DMS114 treated with DMSO at 0.1 percent for 48 hours (cell line): ENCODE data around the gene KCNQ1.

Experiments
- DNase-seq: peaks from one replicate; lab custom pipeline; 2025; ENCODE audit not compliant: unreplicated experiment; lab: John Stamatoyannopoulos, UW

KCNQ1 gene

GRCh38 chr11:2693271-2694261 lies 248.8 kb downstream of the KCNQ1 start:
- no peak for DNase-seq

- no peak for DNase-seq
These were observed 249.7 kb downstream of the KCNQ1 start for GRCh38 chr11:2694495-2694894.

GRCh38 chr11:2694995-2695939 lies 250.5 kb downstream of the KCNQ1 start:
- no peak for DNase-seq

DNA sequence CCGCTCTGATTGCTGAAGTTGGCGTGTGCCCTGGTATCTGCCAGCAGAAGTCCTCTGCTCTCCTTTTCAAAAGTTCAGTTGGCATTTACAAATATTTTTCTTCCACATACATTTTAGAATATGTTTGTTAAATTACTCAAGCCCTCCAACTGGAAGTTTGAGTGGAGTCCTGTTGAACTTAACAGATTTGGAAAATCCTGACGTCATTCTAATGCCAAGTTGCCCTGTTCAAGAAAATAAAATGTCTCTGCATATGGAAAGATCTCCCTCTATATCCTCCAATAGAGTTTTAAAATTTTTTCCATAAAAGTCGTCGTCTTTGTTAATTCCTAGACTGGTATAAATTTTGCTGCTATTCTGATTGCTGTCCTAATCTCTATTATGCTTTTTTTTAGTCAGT lies 251.6 kb downstream of the KCNQ1 start:
- DNase-seq: no peak

DNA sequence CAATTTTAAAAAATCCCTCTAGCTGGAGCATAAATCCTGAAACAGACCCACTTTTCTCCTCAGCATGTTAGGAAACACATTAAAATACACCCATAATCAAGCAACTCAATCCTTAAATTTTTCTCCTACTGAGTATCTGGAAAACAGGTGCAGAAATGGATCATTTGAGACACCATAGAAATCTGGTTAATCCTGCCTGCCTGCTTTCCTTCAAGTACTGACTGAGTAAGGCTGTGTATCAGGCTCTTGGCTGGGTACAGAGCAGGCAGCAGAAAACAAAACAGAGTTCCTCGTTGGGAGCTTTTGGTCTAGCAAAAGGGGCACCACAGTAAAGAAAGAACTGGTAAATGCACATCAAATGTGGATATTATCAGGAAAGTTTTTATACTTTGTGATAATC lies 253.1 kb downstream of the KCNQ1 start:
- DNase-seq: no peak

DNA sequence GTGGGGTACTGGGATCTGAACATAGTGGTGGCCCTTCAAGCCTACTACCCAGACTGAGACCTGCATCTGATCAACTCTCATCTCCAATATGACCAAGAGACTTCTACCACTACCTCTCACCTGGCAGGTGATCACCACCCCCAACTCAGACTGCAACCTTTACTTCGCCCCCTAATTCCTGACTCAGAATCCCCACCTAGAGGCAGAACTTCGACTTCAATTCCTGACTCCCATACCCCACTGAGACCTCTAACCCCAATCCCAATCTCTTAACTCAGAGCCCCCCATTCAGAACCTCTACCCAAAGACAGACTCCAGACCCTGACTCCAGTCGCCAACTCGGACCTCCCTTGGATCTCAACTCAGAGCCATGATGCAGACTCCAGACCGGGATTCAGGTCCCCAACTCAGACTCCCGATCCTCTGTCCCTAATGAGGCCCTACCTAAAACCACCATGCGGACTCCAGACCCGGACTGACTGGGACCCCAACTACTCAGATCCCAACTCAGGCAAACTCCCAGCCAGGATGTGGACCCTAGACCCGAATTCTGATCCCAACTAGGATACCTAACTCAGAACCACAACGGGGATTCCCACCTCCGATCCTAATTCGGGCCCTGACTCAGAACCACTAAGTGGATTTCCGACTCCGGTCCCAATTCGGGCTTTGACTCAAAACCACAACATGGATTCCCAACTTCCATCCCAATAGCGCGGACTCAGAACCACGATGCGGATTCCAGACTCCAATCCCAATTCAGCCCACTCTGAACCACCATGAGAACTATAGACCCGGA lies 253.8 kb downstream of the KCNQ1 start:
- no peak for DNase-seq

GRCh38 chr11:2699185-2699530 lies 254.3 kb downstream of the KCNQ1 start:
- DNase-seq: no peak

- peak; percentile 64 for DNase-seq
These were observed 255.0 kb downstream of the KCNQ1 start, which contains the start of gene KCNQ1OT1 for GRCh38 chr11:2699531-2700414. KCNQ1OT1 (minus strand) TSS chr11:2699994.

GRCh38 chr11:2700415-2701211 lies 255.8 kb downstream of the KCNQ1 start:
- DNase-seq: no peak

- no peak for DNase-seq
These were observed 256.4 kb downstream of the KCNQ1 start for GRCh38 chr11:2701230-2701629.

DNA sequence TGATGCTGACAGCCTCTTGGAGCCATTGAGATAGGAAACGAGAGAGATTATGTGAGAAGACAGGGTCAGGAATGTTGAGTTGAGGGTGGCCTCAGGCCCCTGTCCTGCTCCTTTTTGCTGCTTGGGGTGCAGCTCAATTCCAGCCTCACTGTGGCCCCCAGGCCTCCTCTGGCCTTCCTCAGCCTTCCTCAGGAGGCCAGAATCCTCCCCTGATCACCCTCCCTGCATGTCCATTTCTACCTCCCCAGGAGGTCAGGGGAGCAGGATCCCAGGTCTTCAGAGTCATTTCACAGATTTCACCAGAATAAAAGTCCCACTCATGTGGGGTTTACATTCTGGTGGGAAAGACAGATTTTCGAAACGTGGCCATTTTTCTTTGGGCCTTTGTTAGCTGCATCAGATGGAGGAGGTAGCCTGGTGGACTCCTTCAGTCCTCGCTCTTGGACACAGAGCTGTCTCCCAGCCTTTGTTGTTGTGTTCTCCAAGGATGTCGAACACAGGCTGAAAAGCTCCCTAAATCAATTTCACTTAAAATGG lies 257.2 kb downstream of the KCNQ1 start:
- no peak for DNase-seq

GRCh38 chr11:2702771-2703362 lies 258.1 kb downstream of the KCNQ1 start:
- DNase-seq: no peak

DNA sequence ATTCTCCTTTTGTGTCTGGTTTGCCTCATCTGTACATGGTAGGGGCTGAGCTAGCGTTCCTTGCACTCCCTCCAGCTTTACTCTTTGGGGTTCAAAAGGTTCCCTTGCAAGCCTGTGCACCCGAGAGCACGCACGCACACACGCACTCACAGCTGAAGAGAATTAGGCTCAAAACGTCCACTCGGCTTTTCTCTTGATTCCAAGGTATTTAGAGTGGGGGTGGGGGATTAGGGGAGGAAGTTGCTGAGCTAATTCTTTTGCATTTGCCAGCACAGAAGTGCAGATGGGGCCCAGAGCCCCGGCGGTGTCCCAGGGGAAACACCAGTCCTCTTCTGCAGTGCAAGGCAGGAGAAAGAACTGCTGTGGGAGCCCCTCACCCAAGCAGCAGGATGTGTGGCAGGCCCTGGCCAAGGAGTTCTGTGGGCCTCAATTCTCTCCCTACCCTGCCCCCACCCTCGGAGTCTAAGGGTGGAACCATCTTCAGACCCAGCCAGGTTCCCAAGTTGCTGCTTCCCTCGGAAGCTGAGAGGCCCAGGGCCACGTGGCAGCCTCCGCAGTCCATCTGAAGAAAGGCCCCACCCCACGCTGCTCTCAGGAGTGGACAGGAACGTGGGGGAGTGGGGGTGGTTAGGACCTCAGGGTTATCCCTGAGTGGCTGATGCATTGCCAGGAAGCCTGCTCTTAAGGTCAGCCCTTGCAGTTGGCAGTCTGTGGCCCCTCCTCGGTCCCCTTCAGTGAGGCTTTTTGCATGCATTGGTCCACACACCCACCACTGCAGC lies 258.7 kb downstream of the KCNQ1 start:
- no peak for DNase-seq

DNA sequence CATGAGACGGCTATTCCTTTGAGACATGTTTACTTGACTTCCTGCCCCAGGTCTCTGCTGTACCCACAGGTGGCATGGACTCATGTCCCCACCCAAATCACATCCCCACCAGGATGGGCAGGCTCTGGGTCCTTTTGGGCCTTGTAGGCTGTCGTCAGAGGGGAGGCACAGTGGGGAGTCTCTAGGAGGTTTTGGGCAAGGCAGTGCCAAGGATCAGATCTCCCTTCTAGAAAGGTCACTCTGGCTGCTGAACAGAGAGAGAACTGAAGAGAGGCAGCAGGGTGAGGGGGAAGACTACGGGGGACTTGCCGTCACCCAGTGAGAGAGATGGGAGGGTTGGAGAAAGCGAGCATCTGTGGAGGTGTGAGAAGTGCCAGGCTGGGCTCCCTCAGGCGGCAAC lies 259.5 kb downstream of the KCNQ1 start:
- DNase-seq: no peak

DNA sequence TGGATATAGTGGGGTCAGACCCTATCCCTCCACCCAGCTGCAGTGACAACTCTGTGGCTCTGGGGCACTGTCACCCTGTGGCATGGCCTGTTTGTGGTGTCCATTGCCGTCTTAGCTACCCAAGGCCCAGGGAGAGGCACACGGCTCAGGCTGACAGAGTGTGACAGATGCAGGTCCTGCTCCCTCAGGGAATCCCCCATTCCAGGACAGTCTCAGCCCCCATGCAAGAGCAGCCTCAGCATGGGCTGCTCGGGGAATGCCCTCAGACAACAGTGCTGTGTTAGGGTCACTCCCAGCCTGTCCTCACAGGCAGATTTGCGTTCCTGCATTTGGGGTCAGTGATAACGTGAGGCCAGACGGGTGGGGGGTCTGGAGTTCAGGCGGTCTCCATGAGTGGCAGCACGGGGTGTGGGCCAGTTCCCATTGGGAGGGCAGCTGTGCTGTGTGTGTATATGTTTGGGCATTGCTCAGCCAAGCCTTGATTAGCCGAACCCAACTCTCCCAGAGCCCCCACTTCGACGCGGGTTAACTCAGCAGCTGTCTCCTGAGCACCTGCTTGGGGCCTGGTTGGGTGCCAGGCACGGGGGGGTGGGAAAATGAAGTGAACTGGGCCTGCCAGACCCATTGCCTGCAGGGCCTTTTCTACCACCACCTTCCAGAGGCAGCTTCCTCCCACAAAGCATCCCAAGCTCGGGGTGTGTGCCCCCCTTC lies 260.2 kb downstream of the KCNQ1 start:
- no peak for DNase-seq

DNA sequence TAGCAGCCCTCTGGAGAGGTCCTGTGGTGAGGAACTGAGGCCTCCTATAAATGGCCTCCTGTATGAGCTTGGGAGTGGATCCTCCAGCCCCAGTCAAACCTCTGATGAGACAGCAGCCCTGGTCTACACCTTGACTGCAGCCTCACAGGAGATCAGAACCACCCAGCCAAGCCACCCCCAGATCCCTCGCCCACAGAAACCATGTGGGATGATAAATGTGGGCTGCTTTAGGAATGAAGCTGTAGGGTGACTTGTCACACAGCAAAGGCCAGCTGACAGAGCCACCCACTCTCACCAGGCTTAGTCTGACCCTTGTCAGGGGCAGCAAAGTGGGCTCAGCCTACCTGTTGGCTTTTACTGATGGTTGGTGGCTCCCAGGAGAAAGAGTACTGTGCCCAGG lies 261.5 kb downstream of the KCNQ1 start:
- DNase-seq: no peak

DNA sequence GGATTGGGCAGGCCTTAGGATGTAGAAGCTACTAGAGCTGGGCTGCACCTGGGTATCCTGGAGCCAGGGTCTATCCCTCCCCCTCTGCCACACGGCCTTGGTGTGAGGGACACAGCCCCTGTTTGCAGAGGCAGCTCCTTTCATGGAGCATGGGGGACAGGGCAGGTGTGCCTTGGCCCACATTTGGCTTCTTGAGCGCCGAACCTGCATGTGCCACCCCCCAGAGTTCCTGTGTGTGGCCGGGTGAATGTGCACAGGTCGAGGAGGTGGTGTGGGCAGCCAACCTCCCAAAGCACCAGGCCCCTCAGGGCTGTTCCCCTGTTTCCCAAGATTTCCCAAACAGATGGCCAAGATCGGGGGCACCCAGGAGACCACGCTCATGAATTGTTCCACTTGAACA lies 262.9 kb downstream of the KCNQ1 start:
- DNase-seq: no peak
